HepG2 (cell line): ENCODE data around the gene SIGLEC10. TPM values are rescaled to one million over a fixed set of nuclear protein-coding genes. Genes with fewer than 3 reads are reported as not detected.

Source experiments
- ARNT ChIP-seq: fragments of 450-650 bp; IDR thresholded peaks from 2 replicates; pipeline ENCODE4 v1.6.1; 2017
- CBFB ChIP-seq: sonication (generic); formaldehyde crosslinking; IDR thresholded peaks from 2 replicates; pipeline ENCODE4 v1.4.0; 2020; ENCODE audit warnings: missing genetic modification reagents
- CBX5 ChIP-seq: sonication (generic); formaldehyde crosslinking; IDR thresholded peaks from 2 replicates; pipeline ENCODE4 v1.4.0; 2020; ENCODE audit warnings: missing genetic modification reagents, borderline replicate concordance
- HCFC1 ChIP-seq: fragments of 150-350 bp; IDR thresholded peaks from 2 replicates; pipeline ENCODE4 v1.6.1; 2014; ENCODE audit warnings: low read depth, low read length
- HNRNPH1 ChIP-seq: fragments of 200-400 bp; formaldehyde crosslinking; optimal IDR thresholded peaks from 2 replicates; pipeline ENCODE3; 2017; ENCODE audit warnings: mild to moderate bottlenecking, low read depth, low read length
- KDM1A ChIP-seq: IDR thresholded peaks from 2 replicates; pipeline ENCODE4 v1.6.1; 2016; ENCODE audit warnings: missing compliant biosample characterization
- KLF11 ChIP-seq: IDR thresholded peaks from 2 replicates; pipeline ENCODE4 v1.6.1; 2016; ENCODE audit warnings: missing compliant biosample characterization
- MEIS2 ChIP-seq: sonication (generic); formaldehyde crosslinking; IDR thresholded peaks from 2 replicates; pipeline ENCODE4 v1.9.0; 2021; ENCODE audit warnings: mild to moderate bottlenecking, missing genetic modification reagents
- MLX ChIP-seq: IDR thresholded peaks from 2 replicates; pipeline ENCODE4 v1.6.1; 2016
- MTF2 ChIP-seq: sonication (generic); formaldehyde crosslinking; IDR thresholded peaks from 2 replicates; pipeline ENCODE4 v1.5.0; 2020; ENCODE audit warnings: missing genetic modification reagents, borderline replicate concordance
- RXRB ChIP-seq: IDR thresholded peaks from 2 replicates; pipeline ENCODE4 v1.6.1; 2016; ENCODE audit warnings: borderline replicate concordance, missing genetic modification reagents, missing compliant biosample characterization
- TCF7L2 ChIP-seq: IDR thresholded peaks from 2 replicates; pipeline ENCODE4 v1.6.1; 2011; ENCODE audit warnings: mild to moderate bottlenecking, low read depth, low read length, moderate library complexity
- ZBTB20 ChIP-seq: sonication (generic); formaldehyde crosslinking; IDR thresholded peaks from 2 replicates; pipeline ENCODE4 v1.8.1; 2023; ENCODE audit warnings: missing genetic modification reagents, low read depth, mild to moderate bottlenecking, borderline replicate concordance
- ZBTB21 ChIP-seq: sonication (generic); formaldehyde crosslinking; IDR thresholded peaks from 2 replicates; pipeline ENCODE4 v1.4.0; 2020; ENCODE audit warnings: missing genetic modification reagents
- ZHX1 ChIP-seq: sonication (generic); formaldehyde crosslinking; IDR thresholded peaks from 2 replicates; pipeline ENCODE4 v1.8.1; 2022; ENCODE audit warnings: low read depth, mild to moderate bottlenecking, missing genetic modification reagents
- ZNF18 ChIP-seq: sonication (generic); formaldehyde crosslinking; IDR thresholded peaks from 2 replicates; pipeline ENCODE4 v1.8.0; 2022; ENCODE audit warnings: mild to moderate bottlenecking, missing genetic modification reagents; ENCODE audit not compliant: insufficient replicate concordance
- ZNF331 ChIP-seq: sonication (generic); formaldehyde crosslinking; IDR thresholded peaks from 2 replicates; pipeline ENCODE4 v1.4.0; 2020; ENCODE audit warnings: missing genetic modification reagents
- ZNF598 ChIP-seq: sonication (generic); formaldehyde crosslinking; IDR thresholded peaks from 2 replicates; pipeline ENCODE4 v1.5.1; 2020; ENCODE audit warnings: mild to moderate bottlenecking, missing genetic modification reagents, borderline replicate concordance
- ZNF615 ChIP-seq: sonication (generic); formaldehyde crosslinking; IDR thresholded peaks from 2 replicates; pipeline ENCODE4 v1.5.0; 2020; ENCODE audit warnings: mild to moderate bottlenecking, missing genetic modification reagents, borderline replicate concordance
- ZNF687 ChIP-seq: sonication (generic); formaldehyde crosslinking; IDR thresholded peaks from 2 replicates; pipeline ENCODE4 v1.5.1; 2020; ENCODE audit warnings: mild to moderate bottlenecking, missing genetic modification reagents, moderate library complexity
- ZSCAN20 ChIP-seq: sonication (generic); formaldehyde crosslinking; IDR thresholded peaks from 2 replicates; pipeline ENCODE4 v1.4.0; 2020; ENCODE audit warnings: missing genetic modification reagents, mild to moderate bottlenecking, borderline replicate concordance
- polyA plus RNA-seq, 8 experiments: library from polyadenylated mRNA; depleted of rRNA in 3 of 8; stranded (reverse) in 7 of 8; unstranded in 1 of 8; fragments of >200 nt; fragmentation: Illumina TruSeq in 4 of 8; extraction: Trizol in 4 of 8; gene quantifications; 2 replicates each; pipeline versions ENCODE4 v1.2.1 to v1.2.3, GENCODE V29; 2011 to 2016; ENCODE audit warnings: low read depth in 4 of 8, missing spikeins in 1 of 8, mixed read lengths in 1 of 8; ENCODE audit not compliant: insufficient read depth in 1 of 8
- total RNA-seq, 5 experiments: library from RNA; depleted of rRNA; stranded (reverse); fragments of >200 nt; fragmentation: Illumina TruSeq; extraction: Trizol; gene quantifications; 2 replicates each; pipeline ENCODE4 v1.2.3, GENCODE V29; 2016; ENCODE audit warnings: low read depth in 1 of 5

SIGLEC10 gene
- total and polyA plus RNA-seq, 2 of the 13 experiments (the other 11 are each of a cell fraction or from before 2014, with no cell fraction given), result not detected

GRCh38 chr19:51365211-51365964 is 52.1 kb downstream of the SIGLEC10 start (continued):
- TF ChIP-seq ZNF687, result peak; percentile 58; the same call in 1 of the 2 replicates
- 0 out of 2 replicates have a peak, but pooled peaks have one; percentile 20 for TF ChIP-seq HCFC1
- 0 out of 2 replicates have a peak, but pooled peaks have one; percentile 14 for TF ChIP-seq MEIS2 (CRISPR knock-in tag)
- 0 out of 2 replicates have a peak, but pooled peaks have one; percentile 62 for TF ChIP-seq KLF11 (CRISPR knock-in tag)
- no peak; the same call in 1 of the 2 replicates for TF ChIP-seq ZBTB20
- peak; percentile 83; the same call in 1 of the 2 replicates for TF ChIP-seq MLX (CRISPR knock-in tag)
- peak; percentile 88; the same call in 1 of the 2 replicates for TF ChIP-seq CBX5
- 0 out of 2 replicates have a peak, but pooled peaks have one; percentile 59 for TF ChIP-seq ZNF615 (CRISPR knock-in tag)
- no peak for TF ChIP-seq MTF2 (CRISPR knock-in tag)
- TF ChIP-seq ZNF598 (CRISPR knock-in tag), result no peak; the same call in 1 of the 2 replicates
- TF ChIP-seq ZSCAN20 (CRISPR knock-in tag), result peak; percentile 89; the same call in 1 of the 2 replicates
- peak; percentile 85 for TF ChIP-seq HNRNPH1
- peak; percentile 56 for TF ChIP-seq ZHX1 (CRISPR knock-in tag)
- TF ChIP-seq ZNF331 (CRISPR knock-in tag), result peak; percentile 83
- TF ChIP-seq ARNT, result no peak
- no peak for TF ChIP-seq KDM1A (CRISPR knock-in tag)
- TF ChIP-seq CBFB (CRISPR knock-in tag), result peak; percentile 61
- TF ChIP-seq RXRB (CRISPR knock-in tag), result peak; percentile 82
- TF ChIP-seq ZBTB21 (CRISPR knock-in tag), result no peak
- no peak for TF ChIP-seq ZNF18
- TF ChIP-seq TCF7L2, result no peak
